HG03103 (cell line): ENCODE data around the gene C1QL1.
A peak's percentile ranks its signal among the peaks of the same experiment; 100 is the strongest.

Experiments used
- ATAC-seq: cut with Tn5 transposase; IDR thresholded peaks from one replicate; pipeline ENCODE4 v1.9.1; 2021; ENCODE audit warnings: low read depth; ENCODE audit not compliant: unreplicated experiment

The C1QL1 gene

GRCh38 chr17:44968225-44969143 lies at the start of gene C1QL1:
TSS of gene C1QL1 (minus strand) at chr17:44968303. CDS start at chr17:44968048, 255 bp downstream.
- ATAC-seq, result peak; percentile 78

- ATAC-seq, result no peak
Observed at GRCh38 chr17:45016823-45017222, 48.7 kb upstream of the C1QL1 start.

GRCh38 chr17:45016237-45016636 lies 48.1 kb upstream of the C1QL1 start:
- no peak for ATAC-seq

GRCh38 chr17:45013021-45013997 lies 45.2 kb upstream of the C1QL1 start:
- no peak for ATAC-seq

- ATAC-seq, result no peak
Observed at GRCh38 chr17:45011767-45012166, 43.7 kb upstream of the C1QL1 start.

- no peak for ATAC-seq
Observed at GRCh38 chr17:45009676-45010467, 41.8 kb upstream of the C1QL1 start.

GRCh38 chr17:45008216-45008615 lies 40.1 kb upstream of the C1QL1 start:
- no peak for ATAC-seq

- ATAC-seq, result no peak
Observed at GRCh38 chr17:45006927-45007461, 38.9 kb upstream of the C1QL1 start.

- ATAC-seq, result no peak
Observed at GRCh38 chr17:45005700-45006099, 37.6 kb upstream of the C1QL1 start.

- no peak for ATAC-seq
Observed at GRCh38 chr17:45004388-45004787, 36.3 kb upstream of the C1QL1 start.

- no peak for ATAC-seq
Observed at GRCh38 chr17:45003877-45004276, 35.8 kb upstream of the C1QL1 start.

GRCh38 chr17:45001310-45001709 lies 33.2 kb upstream of the C1QL1 start:
- no peak for ATAC-seq

- no peak for ATAC-seq
Observed at GRCh38 chr17:44999433-44999832, 31.3 kb upstream of the C1QL1 start.

GRCh38 chr17:44998646-44999045 lies 30.5 kb upstream of the C1QL1 start:
- ATAC-seq, result no peak

GRCh38 chr17:44997733-44998520 lies 29.8 kb upstream of the C1QL1 start:
- no peak for ATAC-seq

GRCh38 chr17:44996304-44996703 lies 28.2 kb upstream of the C1QL1 start:
- no peak for ATAC-seq

- ATAC-seq, result no peak
Observed at GRCh38 chr17:44995436-44996001, 27.4 kb upstream of the C1QL1 start.

- no peak for ATAC-seq
Observed at GRCh38 chr17:44992242-44992939, 24.3 kb upstream of the C1QL1 start.
